ENCODE measurements around the gene NOTCH3. TPM values are rescaled to one million over a fixed set of nuclear protein-coding genes. Genes with fewer than 3 reads are reported as not detected.

Gene NOTCH3
- polyA plus RNA-seq, 4 donors: 77.5 to 122 (median 103) TPM

DNA sequence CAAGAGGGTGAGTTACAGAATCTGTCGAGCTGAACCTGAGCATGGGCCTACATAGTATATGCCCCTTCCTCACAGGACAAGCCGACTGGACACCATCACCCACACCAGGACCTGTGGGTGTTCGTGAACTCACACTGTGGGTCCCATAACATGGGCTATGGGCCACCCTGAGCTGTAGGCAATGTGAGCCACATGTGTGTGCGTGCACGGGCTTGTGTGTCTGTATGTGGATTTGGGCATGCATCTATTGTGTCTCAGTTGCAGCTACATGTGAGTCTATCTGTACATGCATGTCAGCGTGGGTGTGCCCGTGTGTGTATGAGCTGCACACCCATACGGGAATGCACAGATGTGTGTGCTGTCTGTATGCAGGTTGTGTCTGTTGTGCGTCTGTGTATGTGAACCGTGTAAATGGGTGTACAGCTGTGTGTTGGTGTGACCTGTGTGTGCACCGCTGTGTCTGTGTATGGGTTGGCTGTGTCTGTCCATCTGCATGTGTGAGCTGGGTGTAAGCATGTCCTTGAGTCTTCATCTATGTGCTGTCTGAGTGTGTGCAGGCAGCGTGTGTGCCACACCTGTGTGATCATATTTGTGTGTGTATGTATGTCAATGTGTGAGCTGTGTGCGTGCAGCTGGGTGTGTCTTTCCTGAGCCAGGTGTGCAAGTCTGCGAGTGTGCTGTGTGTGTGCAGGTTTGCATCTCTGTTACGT is 1.7 kb downstream of the NOTCH3 start:
- DNase-seq (ENCODE audit: low read depth in 4 of 4, low spot score in 3 of 4): no peak

DNA sequence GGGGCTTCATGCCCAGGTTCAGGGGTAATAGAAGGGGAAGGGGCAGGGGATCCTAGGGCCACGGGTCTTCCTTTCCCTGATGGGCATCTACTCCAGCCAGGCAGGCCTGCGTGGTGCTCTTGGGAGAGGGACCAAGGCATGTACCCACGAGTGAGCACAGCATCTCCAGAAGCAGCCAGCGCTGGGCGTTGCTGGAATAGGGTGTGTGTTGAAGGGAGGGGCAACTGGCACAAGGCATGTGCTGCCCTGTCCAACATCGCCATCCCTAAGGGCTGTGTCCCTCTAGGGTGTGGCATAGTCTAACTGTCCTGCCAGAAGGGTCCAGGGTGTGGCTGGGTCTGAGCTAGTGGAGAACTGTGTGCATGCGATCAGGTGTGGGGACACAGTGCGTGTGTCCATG is 2.9 kb downstream of the NOTCH3 start:
- no peak for DNase-seq (ENCODE audit: low read depth in 4 of 4, low spot score in 3 of 4)

DNA sequence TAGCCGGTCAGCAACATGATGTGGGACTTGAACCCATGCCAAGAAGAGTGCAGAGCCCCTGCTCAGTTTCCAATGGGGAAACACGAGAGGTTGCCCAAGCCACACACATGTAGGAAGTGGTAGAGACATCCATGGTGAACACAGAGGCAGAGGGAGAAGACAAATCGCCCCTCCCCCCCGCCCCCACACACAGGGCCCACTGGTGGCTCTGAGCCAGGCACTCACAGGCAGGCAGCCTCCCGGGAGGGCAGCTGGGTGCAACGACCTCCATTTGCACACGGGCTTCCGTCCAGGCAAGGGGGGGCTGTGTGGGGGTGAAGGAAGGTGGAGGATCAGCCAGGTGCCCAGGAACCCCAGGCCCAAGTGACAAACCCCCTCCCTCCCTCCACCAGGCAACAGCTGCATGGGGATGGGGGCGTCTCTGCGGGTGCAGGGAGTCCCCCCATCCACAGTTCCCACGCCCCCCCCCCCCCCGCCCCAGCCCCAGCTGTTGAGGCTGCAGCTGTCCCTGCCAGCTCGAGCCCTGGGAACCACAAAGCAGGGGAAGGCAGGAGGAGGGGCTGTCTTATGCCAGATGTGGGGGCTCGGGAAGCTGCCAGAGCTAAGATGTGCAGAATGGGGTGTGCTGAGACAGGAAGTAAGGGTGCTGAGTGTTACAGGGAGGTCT is 3.4 kb downstream of the NOTCH3 start:
- no peak for DNase-seq (ENCODE audit: low read depth in 4 of 4, low spot score in 3 of 4)

DNA sequence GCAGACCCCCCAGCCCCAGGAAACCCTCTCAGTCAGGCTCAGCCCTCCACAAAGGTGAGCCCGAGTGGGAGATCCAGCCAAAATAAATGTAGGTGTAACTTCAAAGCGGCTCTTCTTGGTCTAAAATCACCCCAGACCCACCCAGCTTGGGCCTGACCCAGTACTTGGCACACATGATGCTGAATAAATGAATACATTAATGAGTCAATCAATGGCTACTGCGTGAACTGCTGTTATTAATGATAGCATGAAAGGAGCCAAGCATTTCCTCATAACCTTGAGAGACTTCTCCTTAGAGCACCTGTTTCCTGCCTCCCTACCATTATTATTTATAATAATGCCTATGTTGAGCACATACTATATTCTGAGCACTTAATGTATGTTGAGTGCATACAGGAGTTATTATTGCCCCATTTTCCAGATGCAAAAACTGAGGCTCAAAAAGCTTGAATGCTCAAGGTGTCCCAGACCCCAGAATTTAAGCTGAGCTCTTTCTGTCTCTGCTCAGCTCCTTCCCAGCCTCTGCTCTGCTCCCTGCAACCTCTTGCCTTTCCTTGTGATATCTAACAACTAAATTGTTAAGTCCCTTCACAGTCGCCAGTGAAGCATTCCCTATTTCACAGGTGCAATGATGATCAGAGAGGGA is 4.3 kb downstream of the NOTCH3 start:
- DNase-seq (ENCODE audit: low read depth in 4 of 4, low spot score in 3 of 4): no peak

DNA sequence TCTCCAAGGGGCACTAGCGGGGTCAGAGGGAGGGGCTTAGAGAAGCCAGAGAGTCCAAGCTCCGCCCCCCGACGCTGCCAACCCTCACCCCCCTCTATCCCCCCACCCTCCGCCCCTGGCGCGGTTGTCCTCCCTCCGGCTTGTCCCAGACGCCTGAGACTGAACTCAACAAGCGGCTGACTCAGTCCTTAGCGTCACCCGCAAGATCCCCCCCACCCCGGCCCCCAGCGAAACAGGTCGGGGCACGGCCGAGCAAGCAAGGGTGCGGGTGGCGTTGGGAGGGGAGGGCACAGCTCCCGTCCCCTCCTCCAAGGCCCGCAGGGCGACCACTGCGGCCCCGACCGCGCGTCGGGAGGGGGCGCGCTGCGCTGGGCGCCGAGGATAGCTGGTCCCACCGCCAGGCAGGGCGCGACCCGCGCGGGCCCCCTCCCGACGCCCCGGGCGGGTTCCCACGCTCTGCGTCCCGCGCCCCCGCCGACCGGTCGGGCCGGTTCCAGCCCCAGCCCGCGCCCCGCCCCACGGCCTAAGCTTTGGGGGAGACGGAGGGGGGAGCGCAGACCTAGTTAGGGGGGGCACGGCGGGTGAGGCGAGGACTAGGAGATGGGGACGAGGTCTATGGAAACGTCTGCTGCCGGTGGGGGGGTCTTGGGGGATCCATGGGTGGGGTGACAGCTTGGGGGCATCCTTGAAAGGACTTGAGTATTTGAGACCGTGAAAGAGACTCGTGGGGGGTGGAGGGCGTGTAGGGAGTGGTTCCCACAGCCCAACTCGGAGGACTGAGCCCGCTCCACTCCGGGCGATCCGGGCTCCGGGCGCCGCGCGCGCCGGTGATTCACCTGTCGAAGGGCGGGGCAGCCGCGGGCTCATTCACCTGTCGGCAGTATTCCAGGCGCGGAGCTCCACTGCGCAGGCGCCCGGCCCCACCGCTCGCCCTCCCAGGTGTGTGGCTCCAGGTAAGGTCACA is 5.1 kb downstream of the NOTCH3 start:
- peak in 2 of 4 donors; percentile 55 to 59 for DNase-seq (ENCODE audit: low read depth in 4 of 4, low spot score in 3 of 4)

DNA sequence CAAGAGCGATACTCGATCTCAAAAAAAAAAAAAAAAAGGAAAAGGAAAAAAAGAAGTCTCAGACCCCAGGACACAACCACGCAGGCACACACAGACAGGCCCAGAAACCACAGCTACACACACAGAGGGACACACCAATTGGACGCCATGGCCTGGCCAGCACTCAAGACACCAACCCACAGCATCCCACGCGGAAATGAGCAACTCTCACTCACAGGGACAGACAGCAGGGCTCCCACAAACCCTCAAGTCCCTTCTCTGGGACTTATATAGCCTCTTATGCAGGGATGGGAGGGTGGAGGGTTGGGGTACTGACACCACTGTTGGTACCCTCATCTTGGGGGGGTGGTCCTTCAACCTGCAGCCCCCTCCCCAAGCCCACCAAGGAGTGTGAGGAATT is 5.9 kb downstream of the NOTCH3 start:
- DNase-seq (ENCODE audit: low read depth in 4 of 4, low spot score in 3 of 4): no peak

DNA sequence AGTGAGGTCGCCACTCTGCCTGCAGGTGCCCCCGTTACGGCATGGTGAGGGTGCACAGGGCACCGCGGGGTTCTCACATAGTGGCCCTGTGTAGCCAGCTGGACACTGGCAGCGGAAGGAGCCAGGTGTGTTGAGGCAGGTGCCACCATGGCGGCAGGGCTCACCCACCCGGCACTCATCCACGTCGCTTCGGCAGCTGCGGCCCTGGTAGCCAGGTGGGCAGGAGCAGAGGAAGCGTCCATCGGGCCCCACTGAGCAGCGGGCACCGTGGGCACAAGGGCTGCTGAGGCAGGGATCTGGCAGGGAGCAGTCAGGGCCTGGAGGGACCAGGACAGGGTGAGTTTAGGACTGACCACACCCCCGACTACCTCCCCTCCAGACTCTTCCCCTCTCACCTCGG is 8.8 kb downstream of the NOTCH3 start:
- no peak for DNase-seq (ENCODE audit: low read depth in 4 of 4, low spot score in 3 of 4)

DNA sequence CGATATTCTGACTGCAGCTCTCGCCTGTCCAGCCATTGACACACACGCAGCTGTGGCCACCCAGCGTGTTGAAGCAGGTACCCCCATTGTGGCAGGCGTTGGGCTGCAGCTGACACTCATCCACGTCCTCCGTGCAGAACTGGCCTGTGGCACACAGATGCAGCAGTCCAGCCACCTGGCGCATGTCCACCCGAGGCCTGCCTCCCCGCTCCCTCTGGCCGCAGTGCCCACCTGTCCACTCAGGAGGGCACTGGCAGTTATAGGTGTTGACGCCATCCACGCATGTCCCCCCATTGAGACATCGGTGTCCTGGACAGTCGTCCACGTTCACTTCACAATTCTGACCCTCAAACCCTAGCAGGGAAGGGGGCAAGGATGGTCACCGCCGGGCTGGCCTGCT is 9.3 kb downstream of the NOTCH3 start:
- no peak for DNase-seq (ENCODE audit: low read depth in 4 of 4, low spot score in 3 of 4)

DNA sequence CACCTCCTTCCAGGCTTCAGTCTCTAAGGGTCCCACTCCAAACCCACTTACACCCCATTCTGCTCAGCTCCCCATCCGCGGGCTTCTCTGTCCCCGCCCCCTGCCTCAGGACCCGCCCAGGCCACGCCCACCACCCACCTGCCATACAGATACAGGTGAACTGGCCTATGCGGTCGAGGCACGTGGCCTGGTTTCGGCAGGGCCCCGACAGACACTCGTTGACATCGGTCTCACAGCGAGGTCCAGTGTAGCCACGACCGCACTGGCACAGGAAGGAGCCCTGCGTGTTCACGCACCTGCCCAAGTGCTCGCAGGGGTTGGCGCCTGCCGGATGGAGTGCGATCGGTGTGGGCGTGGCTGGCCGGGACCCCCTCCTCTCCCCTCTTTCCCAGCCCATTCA is 11.9 kb downstream of the NOTCH3 start:
- no peak for DNase-seq (ENCODE audit: low read depth in 4 of 4, low spot score in 3 of 4)

DNA sequence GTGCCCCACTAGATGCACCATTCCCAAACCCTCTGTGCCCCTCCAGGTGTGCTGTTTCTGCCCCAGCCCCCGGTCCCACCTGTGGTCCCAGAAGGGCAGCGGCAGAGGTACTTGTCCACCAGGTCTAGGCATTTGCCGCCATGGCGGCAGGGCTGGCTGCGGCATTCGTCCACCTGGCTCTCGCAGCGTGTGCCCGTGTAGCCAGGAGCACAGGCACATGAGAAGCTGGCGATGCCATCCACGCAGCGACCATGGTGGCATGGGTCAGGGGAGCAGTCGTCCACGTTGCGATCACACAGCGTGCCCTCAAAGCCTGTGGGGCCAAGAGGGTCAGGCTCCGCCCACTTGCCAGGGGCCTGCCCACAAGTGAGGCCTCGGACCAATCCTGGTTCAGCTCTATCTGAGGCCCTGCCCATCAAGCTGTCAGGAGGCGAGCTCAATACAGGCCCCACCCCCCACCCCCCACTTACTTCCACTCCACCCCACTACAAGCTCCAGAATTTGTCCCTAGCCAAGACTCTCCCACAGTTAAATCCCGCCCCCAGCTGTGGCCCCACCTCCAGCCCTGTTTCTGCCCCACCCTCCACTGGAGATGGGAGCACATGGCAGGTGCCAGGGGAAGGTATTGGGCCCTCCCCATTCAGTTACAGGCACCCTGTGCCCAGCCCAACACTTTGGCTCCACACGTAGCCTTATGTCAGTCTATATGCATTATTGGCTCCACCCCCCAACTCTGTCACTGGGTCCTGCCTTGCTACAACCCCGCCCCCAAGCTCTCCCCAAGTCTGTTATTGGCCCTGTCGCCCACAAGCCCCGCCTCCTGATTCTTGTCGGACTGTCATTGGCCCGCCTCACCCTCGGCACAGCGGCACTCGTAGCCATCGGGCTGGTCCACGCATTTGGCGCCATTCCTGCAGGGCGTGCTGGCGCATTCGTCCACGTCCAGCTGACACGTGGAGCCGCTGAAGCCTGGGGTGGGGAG is 13.5 kb downstream of the NOTCH3 start:
- DNase-seq (ENCODE audit: low read depth in 4 of 4, low spot score in 3 of 4): no peak

DNA sequence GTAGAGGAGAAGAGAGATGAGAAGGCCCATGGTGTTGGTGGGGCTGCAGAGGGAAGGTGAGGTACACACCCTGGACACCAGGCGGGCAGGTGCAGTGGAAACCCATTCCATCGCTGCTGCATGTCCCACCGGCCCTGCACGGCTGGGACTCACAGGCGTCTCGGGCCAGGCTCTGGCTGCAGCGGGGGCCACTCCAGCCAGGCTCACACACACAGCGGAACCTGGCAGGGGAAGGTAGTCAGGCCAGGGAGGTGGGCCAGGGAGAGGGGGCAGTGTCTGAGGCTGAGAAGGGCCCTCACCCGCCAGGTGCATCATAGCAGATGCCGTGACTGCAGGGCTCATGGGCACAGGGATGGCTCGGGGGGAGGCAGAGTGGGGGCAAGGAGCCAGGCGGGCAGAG is 15.6 kb downstream of the NOTCH3 start:
- DNase-seq (ENCODE audit: low read depth in 4 of 4, low spot score in 3 of 4): no peak

DNA sequence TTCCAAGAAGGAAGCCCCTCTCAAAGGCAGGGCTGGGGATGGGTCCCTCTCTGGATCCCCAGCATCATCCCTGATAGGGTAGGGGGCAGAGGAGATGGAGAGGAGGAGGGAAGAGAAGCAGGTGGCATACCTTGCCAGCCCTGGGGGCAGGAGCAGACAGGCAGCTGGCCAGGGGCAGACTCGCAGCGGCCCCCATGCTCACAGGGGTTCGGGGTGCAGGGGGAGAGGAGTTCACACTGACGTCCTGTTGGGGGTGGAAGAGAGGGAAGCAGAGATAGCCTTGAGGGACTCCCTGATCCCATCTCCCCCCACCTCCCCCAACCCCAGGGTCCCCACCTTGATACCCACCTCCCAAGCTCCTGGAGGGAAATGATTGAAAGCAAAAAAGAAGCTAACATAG is 16.0 kb downstream of the NOTCH3 start:
- DNase-seq (ENCODE audit: low read depth in 4 of 4, low spot score in 3 of 4): no peak

DNA sequence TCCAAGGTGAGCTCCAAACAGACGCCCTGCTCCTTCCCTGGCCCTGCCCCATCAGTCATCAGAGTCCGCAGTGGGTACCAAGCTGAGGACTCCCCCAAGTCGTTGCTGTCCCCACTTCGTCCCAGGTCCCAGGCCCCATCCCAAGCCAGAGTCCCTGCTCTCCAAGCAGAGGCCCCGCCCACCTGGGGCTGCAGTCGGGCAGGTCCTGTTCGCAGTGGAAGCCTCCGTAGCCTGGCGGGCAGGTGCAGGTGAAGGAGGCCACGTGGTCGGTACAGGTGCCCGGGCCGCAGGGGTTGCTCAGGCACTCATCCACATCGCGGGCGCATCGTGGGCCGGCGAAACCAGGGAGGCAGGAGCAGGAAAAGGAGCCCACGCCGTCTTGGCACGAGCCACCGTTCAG is 19.4 kb downstream of the NOTCH3 start:
- no peak for DNase-seq (ENCODE audit: low read depth in 4 of 4, low spot score in 3 of 4)

DNA sequence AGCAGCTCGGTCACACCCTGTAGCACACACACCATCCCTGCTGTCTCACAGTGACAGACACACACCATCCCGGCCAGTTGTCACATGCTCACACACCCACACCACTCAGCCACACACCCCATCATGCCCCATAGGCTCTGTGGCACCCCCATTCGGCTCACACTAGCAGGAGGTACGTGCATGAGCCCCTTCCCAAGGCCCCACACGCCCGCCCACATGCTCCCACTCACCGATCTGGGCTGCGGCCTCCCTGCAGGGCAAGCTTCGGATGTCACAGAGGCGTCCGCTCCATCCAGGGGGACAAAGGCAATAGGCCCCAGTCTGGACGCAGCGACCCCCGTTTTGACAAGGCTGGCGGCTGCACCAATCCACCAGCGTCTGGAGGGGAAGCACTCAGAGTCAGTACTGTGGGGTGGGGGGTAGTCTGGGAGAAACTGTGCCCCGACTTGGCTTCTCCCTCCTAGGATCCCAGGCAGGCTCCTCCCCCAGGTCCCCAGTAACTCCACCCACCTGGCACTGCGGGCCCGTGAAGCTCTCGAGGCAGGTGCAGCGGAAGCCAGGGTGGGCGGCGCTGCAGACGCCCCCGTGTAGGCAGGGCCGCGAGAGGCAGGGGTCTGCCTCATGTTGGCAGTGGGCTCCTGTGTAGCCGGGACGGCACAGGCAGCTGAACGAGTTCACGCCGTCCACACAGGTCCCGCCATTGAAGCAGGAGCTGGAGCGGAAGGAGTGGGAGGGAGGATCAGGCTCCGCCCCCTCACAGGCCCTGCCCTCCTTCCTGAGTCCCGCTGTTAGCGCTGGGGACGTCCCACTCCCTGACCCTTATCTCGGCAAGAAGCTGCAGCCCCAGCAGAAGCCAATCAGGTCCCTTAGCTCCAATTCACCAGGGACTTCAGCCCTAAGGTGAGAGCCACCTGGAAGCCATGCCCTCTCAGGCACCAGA is 20.1 kb downstream of the NOTCH3 start:
- no peak for DNase-seq (ENCODE audit: low read depth in 4 of 4, low spot score in 3 of 4)

DNA sequence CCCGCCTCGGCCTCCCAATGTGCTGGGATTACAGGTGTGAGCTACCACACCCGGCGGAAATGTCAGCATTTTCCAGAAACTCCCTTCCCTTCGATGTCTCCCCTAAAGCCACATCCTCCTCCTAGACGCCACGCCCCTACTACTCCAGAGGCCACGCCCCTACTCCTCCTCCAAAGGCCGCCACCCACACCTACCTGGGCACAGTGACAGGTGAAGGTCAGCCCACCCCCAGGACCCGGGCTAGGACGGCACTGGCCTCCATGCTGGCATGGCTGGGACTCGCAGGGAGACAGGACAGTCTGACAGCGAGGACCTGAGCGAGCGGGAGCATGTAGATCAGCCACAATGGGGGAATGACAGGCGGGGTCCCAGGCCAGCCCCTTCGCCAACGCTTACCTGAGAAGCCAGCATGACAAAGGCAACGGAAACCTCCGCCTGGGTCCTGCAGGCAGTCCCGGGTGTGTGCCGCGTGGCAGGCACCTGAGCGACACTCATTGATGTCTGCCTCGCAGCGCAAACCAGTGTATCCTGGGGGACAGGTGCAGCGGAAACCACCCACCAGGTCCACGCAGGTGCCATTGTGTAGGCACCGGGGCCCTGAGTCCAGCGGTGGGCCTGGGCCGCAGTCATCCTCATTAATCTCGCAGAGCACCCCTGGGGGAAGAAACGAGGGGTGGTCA is 22.0 kb downstream of the NOTCH3 start:
- no peak for DNase-seq (ENCODE audit: low read depth in 4 of 4, low spot score in 3 of 4)

DNA sequence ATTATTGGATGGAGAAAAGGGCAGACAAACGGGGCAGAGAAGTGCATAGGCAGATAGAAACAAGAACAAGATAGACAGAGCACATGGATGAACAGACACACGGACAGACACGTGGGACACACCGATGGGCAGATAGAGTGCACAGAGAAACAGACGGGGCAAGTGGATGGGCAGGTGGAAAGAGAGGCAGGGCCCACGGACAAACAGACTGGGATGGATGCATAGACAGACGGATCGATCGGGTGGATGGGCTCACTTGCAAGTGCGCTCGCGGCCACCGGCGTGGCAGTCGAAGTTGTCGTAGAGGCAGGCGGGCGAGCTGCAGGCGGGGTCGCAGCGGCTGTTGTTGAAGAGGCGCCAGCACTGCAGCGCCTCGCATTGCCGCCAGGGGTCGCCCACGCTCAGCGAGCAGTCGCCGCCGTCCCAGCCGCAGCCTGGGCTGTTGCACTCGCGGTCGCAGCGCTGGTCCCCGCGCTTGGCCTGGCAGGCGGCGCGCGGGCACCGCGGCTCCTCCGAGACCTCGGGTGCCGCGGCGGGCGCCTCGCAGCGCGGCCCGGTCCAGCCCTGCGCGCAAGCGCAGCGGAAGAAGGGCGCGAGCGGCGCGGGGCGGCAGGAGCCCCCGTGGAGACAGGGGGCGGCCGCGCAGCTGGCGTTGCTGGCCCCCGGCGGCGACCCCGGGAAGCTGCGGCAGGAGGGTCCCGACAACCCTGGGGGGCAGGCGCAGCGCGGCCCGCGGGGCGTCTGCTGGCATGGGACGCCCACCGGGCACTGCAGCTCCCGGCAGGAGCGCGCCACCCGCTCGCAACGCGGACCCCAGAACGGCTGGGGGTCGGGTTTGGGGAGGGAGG is 23.3 kb downstream of the NOTCH3 start:
- DNase-seq (ENCODE audit: low read depth in 4 of 4, low spot score in 3 of 4): peak in 3 of 4 donors; percentile 60 to 68 (median 66)

DNA sequence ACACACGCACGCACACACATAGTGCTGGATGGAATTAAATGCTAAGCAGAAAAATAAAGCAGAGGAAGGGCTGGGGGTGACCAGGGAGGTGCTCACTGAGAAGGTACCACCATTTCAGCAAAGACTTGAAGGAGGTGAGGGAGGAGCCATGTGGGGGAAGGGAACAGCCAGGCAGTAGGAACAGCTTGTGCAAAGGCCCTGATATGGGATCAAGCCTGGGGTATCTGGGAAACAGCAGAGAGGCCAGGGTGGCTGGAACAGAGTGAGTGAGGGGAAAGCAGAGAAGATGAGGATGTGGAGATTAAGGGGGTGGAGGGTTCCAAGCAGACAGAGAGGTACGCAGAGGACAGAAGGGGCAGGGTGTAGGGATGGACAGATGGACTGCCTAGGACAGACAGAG is 25.2 kb downstream of the NOTCH3 start:
- DNase-seq (ENCODE audit: low read depth in 4 of 4, low spot score in 3 of 4): no peak
